Colonic mucosa (tissue), 4 donors: Measurements from ENCODE around the gene KLF16. TPM values are rescaled to one million over a fixed set of nuclear protein-coding genes. Genes with fewer than 3 reads are reported as not detected.

Experiments used
- DNase-seq: peaks from one replicate; pipeline ENCODE4 v3.0.0-alpha.2; 2020
- H3K27ac ChIP-seq: fragments of 200-600 bp; one replicate; pipeline ENCODE4 v1.8.0; 2021
- H3K27me3 ChIP-seq: fragments of 200-600 bp; one replicate; pipeline ENCODE4 v1.8.0; 2021
- H3K36me3 ChIP-seq: fragments of 200-600 bp; one replicate; pipeline ENCODE4 v1.8.0; 2021
- H3K4me1 ChIP-seq: fragments of 200-600 bp; one replicate; pipeline ENCODE4 v1.8.0; 2021; ENCODE audit warnings: mild to moderate bottlenecking
- H3K4me3 ChIP-seq: fragments of 200-600 bp; one replicate; pipeline ENCODE4 v1.8.0; 2021
- H3K9ac ChIP-seq, 2 donors: one replicate each; pipeline ENCODE4 v1.7.0; 2013; ENCODE audit warnings: control low read depth in 2 of 2, low read depth in 2 of 2, low read length in 2 of 2
- H3K9me3 ChIP-seq: fragments of 200-600 bp; one replicate; pipeline ENCODE4 v1.8.0; 2021
- intact Hi-C: fragments of 100-400 bp; cut with DNase I; formaldehyde crosslinking; loops from one replicate; pipeline ENCODE4 v1.14.1; 2022
- total RNA-seq, 2 donors: library from RNA; stranded (reverse); fragmentation: NEBNext Ultra II Directional in 1 of 2; extraction: Animal tissue kit (Norgen Biotek cat#: 25700) in 1 of 2; gene quantifications; one replicate each; pipeline ENCODE4 v1.2.1, GENCODE V29; 2021
- TF ChIP-seq, protein P1 (sequence below): fragments of 200-600 bp; IDR thresholded peaks from one replicate; pipeline ENCODE4 v1.8.0; 2022; ENCODE audit warnings: antibody characterized with exemption, mild to moderate bottlenecking
- donor health status: healthy.
- donor health status: DM: no; HTN: no; CAD: no.
- donor health status: DM: no; HTN: no; CAD: no.

KLF16 gene
- total RNA-seq, 2 donors from 2014 or later, result 31.1 to 34.8 TPM

DNA sequence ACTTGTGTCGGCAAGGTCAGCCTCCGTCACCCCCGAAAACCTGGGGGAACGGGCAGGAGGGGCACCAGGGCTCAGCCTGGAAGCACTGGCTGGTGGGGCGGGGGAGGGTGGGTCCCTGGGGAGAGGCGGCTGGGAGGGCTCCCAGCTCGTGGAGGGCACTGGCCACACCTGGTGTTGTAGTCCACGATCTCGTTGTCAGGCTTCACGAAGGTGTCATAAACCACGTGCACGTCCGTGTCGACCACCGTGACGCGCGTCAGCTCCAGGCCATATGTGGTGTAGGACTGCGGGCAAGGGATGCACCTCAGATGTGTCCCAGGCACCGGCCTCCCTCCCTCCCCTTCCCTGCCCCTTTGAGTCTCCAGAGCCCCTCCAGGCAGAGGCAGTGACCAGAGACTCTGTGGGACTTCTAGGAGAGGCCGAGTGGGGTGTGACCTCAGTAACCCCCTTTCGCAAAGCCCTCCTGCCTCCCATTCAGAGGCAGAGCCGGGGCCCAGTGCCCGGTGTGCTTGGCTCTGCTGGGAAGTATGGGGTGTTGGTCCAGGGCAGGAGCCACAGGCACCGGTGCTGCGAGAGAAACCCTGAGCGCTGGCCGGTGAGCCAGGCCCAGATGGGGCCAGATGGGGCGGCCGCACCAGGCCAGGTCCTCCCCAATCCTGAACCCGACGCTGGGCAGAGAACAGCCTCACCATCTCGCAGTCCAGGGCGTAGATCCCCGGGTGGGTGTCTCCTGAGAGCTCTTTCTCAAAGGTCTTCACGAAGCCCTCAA lies 46.7 kb downstream of the KLF16 start:
- H3K9me3 ChIP-seq, result no peaks in the 10 kb centered on the region
- H3K4me1 ChIP-seq, result peaks cover 10% of the 10 kb centered on the region
- DNase-seq, result no peak
- H3K27ac ChIP-seq, result no peak overlapping the region
- no peaks in the 10 kb centered on the region for H3K27me3 ChIP-seq
- intact Hi-C loops, result no loop called here
- H3K36me3 ChIP-seq, result peaks cover 17% of the 10 kb centered on the region
- no peak overlapping the region for H3K9ac ChIP-seq
- TF ChIP-seq, protein P1, sequence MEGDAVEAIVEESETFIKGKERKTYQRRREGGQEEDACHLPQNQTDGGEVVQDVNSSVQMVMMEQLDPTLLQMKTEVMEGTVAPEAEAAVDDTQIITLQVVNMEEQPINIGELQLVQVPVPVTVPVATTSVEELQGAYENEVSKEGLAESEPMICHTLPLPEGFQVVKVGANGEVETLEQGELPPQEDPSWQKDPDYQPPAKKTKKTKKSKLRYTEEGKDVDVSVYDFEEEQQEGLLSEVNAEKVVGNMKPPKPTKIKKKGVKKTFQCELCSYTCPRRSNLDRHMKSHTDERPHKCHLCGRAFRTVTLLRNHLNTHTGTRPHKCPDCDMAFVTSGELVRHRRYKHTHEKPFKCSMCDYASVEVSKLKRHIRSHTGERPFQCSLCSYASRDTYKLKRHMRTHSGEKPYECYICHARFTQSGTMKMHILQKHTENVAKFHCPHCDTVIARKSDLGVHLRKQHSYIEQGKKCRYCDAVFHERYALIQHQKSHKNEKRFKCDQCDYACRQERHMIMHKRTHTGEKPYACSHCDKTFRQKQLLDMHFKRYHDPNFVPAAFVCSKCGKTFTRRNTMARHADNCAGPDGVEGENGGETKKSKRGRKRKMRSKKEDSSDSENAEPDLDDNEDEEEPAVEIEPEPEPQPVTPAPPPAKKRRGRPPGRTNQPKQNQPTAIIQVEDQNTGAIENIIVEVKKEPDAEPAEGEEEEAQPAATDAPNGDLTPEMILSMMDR, result no peak
- no peak overlapping the region for H3K4me3 ChIP-seq

DNA sequence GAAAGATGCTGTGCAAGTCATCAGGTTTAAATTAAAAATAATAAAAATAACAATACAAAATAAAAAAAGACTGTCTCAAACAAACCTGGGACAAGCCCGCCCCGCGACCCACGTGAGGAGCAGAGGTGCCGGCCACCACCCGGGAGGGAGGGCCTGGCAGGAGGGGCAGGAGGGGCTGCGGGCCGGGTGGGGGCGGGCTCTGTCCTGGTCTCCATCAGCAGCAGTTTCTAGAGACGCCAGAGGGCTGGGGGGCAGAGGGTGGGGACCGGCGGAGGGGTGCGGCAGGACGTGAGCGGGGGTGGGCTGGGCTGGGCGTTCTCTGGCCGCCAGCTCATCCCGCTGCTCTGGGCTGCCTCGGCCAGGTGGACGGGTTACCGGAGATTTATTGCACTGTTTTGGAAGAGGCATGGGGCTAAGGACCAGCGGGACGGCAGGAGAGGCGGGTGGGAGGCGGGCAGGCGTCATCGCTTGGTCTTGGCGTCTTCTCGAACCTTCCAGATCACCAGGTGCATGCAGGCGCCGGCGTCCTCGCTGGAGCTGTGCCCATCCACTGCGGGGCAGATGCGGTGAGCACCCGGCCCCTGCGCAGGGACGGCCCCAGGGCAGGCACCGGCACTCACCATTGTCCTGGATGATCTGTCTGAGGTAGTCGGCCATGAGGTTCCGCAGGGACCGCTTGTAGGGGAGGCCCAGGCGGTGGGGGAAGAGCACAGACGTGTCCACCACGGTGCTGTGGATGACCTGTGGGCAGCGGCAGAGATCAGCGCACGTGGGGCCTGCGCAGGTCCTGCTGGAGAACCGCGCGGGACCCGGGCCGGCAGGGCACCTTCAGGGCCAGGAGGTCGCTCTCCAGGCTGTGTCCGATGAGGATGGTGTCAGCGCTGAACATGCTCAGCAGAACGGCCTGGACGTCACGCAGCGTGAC lies 47.5 kb downstream of the KLF16 start:
- H3K36me3 ChIP-seq, result peaks cover 17% of the 10 kb centered on the region

DNA sequence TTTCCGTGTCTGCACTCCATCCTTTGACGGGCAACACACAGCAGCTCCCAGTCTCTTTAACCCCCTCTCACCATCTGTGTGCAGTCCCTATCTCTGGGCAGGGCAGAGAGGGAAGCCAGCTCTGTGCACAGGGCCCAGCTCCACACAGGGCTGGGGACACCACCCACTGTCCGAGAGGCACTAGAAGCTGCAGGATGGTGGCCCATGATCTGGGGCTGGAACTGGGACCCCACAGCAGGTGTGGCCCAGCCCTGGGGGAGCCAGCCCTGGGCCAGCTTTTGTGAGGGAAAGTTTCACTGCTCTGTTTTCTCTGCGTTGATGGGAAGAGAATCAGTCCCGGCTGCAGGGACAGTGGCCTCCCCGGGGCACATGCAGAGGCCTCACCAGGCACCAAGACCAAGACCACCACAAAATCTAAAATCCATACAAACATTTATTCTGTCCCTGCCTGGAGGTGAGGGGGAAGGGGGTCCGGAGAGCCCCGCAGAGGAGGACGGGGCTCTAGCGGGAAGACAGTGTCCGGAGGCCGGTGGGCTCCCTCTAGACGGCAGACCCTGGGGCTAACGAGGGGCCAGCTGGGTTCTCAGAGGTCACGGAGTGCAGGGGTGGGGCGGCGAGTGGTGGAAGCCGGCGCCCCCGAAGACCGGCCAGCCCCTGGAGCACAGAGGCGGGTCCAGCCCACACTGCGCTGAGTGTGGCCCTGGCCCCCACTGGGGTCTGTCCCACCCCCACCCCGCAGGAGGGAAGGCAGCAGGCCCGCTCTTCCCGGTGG lies 48.4 kb downstream of the KLF16 start:
- no peaks in the 10 kb centered on the region for H3K27me3 ChIP-seq
- H3K36me3 ChIP-seq, result peaks cover 17% of the 10 kb centered on the region
- TF ChIP-seq, protein P1, result no peak
- peaks cover 13% of the 10 kb centered on the region for H3K4me1 ChIP-seq
- H3K27ac ChIP-seq, result no peak overlapping the region
- H3K9me3 ChIP-seq, result no peaks in the 10 kb centered on the region
- no peak for DNase-seq
- no peak overlapping the region for H3K4me3 ChIP-seq
- intact Hi-C loops, result no loop called here
- no peak overlapping the region for H3K9ac ChIP-seq

More for the DNA sequence above, 47.5 kb downstream of the KLF16 start:
- no peak overlapping the region for H3K9ac ChIP-seq
- H3K4me1 ChIP-seq, result peaks cover 13% of the 10 kb centered on the region
- H3K27ac ChIP-seq, result no peak overlapping the region
- H3K9me3 ChIP-seq, result no peaks in the 10 kb centered on the region
- no peaks in the 10 kb centered on the region for H3K27me3 ChIP-seq
- DNase-seq, result no peak
- no peak overlapping the region for H3K4me3 ChIP-seq
- intact Hi-C loops, result no loop called here
- TF ChIP-seq, protein P1, result no peak

DNA sequence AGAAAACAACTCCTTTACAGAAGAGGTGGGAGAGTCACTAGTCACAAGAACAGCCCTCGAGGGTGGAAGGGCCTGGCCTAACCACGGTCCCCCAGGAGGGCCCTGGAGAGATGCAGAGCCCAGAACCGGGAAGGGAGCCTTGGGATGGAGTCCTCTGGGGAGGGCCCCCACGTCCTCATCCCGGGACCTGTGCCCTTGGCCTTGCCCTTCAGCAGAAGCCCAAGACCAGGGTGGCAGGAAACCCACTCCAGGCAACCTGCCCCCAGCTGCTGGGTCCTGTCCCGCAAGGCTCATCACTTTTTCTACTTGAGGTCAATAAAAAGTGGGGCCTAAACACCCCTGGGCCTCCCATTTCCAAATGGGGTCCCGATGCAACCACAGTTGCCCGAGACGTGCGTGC lies 49.0 kb downstream of the KLF16 start:
- H3K27ac ChIP-seq, result no peak overlapping the region
- H3K4me3 ChIP-seq, result no peak overlapping the region
- TF ChIP-seq, protein P1, result no peak
- H3K36me3 ChIP-seq, result peaks cover 12% of the 10 kb centered on the region
- intact Hi-C loops, result no loop called here
- H3K9me3 ChIP-seq, result no peaks in the 10 kb centered on the region
- H3K9ac ChIP-seq, result no peak overlapping the region
- peaks cover 13% of the 10 kb centered on the region for H3K4me1 ChIP-seq
- no peaks in the 10 kb centered on the region for H3K27me3 ChIP-seq
- DNase-seq, result no peak
